Endometrial microvascular endothelial cells (primary cell): ENCODE measurements around the gene SLC18A3. TPM values are rescaled to one million over a fixed set of nuclear protein-coding genes. Genes with fewer than 3 reads are reported as not detected.

ENCODE experiments used
- in situ Hi-C: cut with HindIII; loops from 2 replicates; pipeline ENCODE4 v1.10.0; 2017; ENCODE audit warnings: low sequenced_read_pairs, low pct_unique_long_range_greater_than_20kb; ENCODE audit errors: inconsistent ontology term
- total RNA-seq: library from RNA; depleted of rRNA; stranded (reverse); fragments of >200 nt; gene quantifications from one replicate; pipeline ENCODE4 v1.2.3, GENCODE V29; 2015; ENCODE audit errors: inconsistent ontology term

The SLC18A3 gene
- not detected for total RNA-seq

DNA sequence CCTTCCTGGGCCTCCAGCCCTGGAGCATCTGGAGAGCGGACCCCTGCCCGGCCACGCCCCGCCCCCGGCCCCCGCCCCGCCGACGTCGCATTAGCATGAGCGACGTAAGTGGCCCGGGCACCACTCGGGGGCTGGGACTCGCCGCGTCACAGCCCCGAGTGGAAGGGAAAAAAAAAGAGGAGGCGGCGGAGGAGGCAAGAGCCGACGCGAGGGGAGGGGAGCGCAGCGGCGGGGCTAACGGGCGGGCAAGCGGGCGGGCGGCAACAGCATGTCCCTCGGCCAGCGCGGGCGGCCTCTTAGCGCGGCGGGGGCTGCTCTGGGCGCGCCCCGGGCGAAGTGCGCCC is at the start of gene SLC18A3:
Gene SLC18A3, plus strand, starts transcription at position 197 of the 344 bp plus-strand sequence. CDS start 431 bp downstream, outside the sequence.
- in situ Hi-C loops = no loop called here

DNA sequence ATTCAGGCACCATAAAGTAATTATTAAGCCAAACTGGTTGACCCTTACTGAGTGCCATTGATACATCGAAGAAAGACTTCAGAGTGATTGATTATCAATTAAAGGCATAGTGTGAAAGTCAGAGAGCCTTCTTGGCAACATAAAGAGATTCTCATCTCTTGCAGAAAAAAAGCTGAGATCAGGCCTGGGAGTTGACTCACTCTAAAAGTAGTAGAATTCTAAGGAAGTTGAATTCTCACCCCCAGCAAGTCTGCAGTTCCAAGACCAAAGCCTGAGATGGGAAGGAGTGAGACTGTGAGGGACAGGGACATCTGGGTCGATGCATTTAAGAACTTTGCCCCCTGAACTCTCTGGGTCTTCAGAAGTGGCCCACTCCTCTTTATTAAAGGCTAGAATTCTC is 49.6 kb upstream of the SLC18A3 start:
- in situ Hi-C loops = no loop called here

DNA sequence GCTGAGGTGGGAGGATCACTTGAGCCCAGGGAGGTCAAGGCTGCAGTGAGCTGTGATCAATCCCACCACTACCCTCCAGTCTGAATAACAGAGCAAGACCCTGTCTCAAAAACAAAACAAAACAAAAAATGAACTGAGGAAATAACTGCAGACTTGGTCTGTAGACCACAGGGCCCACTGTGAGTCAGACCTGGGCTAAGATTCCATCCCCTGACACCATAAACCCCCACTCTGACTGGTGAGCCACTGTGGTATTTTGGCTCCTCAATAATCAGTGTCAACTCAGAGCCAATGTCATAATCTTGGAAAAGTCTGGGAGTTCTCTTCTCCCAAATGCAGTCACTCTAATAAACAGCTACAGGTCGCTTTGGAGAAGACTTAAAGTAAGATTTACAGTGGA is 47.2 kb upstream of the SLC18A3 start:
- in situ Hi-C loops = no loop called here

DNA sequence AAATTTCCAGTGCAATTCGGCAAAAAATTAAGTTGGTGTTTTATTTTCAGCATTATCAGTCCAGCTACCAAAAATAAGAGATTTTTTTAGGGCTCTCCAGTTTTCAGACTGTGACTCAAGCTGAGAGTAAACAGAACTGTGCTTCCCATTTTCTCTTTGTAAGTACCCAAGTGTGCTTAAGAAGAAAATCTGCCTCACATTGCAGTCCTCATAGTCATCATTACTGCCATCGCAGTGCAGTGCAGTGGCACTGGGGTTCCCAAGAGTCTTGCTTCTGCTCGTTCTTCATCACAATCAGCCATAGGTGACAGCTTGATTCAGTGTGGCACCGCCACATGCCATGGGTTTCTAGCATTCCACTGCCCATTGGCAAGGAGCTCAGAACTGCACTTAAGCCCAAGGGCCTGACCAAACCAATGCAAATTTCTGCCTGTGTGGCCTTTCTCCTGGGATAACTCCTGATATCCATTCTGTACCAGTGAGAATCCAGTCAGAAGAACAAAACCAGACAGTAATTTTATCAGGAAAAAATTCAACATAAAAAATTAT is 45.6 kb upstream of the SLC18A3 start:
- in situ Hi-C loops = no loop called here

DNA sequence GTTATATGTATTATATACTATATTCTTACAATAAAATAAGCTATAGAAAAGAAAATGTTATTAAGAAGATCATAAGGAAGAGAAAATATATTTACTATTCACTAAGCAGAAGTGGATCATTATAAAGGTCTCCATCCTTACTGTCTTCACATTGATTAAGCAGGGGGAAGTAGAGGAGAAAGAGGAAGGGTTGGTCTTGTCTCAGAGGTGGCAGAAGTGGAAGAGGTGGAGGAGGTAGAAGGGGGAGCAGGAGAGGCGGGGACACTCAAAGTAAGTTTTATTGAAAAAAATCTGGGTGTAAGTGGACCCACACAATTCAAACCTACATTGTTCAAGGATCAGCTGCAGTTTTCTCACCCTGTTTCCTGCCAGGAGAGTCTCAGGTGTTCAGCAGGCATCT is 42.3 kb upstream of the SLC18A3 start:
- in situ Hi-C loops = no loop called here

DNA sequence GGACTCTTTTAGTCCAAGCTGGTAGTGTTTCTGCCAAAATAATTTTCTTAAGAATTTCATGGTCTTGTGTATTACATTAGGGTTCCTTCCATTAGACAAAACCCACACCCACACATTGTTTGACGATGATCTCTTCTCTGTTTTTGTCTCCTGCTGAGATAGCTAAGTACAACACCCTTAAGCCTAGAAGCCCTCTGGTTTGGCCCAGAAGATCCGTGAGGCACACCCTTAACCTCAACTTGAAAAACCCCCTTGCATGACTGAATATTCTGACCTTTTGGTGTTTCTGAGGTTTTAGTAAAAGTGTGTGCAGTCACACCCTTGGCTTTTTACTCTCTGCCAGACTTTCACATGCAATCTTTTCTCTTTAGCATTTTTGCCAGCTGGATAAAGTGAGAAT is 41.9 kb upstream of the SLC18A3 start:
- in situ Hi-C loops = no loop called here

DNA sequence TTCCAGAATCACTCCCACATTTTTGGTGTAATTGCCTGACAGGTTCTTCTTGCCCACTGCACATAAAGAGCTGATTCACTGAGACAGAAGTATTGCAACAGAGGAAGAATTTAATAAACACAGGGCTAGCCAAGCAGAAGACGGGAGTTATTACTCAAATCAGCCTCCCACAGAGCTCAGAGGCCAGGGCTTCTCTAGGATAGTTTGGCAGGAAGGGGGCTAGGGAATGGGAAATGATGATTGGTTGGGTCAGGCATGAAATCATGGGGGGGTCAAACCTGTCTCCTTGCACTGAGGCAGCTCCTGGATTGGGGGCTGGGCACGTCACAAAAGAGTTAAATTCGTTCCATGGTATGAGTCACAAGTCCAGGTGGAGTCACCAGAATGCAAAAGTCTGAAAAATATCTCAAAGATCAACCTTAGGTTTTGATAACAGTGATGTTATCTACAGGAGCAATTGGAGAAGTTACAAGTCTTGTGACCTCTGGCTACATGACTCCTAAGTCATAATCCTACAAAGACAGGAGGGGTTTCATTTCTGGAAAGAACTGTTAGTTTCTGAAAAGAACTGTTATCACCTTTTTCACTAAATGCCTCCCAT is 41.0 kb upstream of the SLC18A3 start:
- in situ Hi-C loops = no loop called here

DNA sequence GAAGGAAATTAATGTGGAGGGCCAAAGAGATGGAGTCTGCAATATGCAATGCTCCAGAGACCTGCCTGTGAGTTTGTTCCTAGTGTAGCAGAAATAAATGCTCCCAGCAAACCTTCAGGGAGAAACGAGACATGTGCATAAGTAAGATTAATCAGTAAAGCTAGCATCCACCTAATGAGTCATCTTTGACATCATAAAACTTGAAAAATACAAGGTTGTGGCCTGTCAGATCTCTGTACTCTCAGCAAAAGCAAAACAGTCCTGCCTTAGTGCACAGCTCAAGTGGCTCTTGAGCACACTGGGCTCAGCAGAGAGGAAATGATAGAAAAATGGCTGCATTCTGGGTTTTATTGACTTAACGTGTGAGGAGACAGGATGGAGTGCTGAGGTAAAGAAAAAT is 38.7 kb upstream of the SLC18A3 start:
- in situ Hi-C loops = no loop called here

DNA sequence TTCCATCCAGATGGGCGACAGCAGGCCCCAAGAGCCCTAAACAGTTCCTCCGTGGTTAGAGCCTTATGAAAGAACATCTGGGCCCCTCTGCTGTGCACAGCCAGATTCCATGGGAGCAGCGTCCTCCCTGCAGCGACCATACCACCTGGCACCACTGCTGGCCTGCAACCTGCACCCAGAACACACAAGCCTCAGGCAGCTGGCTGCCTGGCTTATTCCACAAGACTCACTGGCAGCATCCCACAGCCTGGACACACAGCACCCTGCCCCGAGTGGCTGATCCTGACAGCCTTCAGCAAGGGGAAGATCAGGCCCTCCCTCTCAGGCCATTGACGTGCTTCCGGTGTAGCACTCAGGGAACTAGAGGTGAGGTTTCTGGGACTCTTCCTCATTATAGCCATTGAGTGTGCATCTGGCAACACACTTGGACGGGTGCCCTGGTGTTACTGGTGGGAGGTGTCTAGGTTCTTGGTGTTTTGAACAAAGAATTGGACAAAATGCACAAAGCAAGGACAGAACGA is 37.5 kb upstream of the SLC18A3 start:
- in situ Hi-C loops = no loop called here

DNA sequence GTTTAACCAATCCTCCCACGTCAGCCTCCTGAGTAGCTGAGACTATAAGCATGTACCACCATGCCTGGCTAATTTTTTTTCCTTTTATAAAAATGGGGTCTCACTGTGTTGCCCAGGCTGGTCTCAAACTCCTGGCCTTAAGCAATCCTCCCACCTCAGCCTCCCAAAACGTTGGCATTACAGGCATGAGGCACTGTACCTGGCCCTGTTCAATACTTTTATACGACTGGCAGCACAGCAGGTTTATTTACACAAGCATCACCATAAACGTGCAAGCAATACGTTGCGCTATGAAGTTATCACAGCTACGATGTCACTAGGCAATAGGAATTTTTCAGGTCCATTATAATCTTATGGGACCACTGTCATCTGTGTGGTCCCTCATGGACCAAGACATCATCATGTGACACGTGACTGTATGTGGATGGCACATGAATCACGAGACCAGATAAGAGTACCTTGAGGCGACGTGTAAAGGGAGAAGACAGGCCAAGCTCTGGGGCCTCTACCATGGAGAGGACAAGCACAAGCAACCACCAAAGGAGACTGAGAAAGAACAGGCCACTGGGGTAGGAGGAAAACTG is 34.5 kb upstream of the SLC18A3 start:
- in situ Hi-C loops = no loop called here

DNA sequence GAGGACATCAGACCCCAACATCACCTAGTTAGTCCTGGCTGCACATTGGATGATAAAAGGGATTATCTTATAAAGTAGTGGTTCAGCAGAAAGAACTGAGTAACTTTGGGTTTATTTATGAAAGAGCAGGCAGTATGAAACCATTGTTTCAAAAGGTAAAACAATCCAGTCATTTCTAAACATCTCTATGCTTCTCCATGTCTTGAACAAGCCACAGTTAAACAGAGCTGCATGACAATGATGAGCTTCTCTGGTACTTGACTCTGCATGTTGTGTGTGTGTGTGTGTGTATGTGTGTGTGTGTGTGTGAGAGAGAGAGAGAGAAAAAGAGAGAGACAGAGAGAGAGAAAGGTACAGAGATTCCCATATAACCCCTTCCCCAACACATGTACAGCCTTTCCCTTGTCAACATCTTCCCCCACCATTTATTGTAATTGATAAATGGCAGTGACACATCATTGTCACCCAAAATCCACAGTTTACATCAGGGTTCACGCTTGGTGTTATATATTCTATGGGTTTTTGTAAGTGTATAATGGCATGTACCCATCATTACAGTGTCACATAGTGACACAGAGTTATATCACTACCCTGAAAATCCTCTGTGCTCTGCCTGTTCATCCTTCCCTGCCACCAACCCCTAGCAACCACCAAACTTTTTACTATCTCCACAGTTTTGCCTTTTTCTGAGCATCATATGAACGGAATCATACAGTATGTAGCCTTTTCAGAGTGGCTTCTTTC is 32.8 kb upstream of the SLC18A3 start:
- in situ Hi-C loops = no loop called here

DNA sequence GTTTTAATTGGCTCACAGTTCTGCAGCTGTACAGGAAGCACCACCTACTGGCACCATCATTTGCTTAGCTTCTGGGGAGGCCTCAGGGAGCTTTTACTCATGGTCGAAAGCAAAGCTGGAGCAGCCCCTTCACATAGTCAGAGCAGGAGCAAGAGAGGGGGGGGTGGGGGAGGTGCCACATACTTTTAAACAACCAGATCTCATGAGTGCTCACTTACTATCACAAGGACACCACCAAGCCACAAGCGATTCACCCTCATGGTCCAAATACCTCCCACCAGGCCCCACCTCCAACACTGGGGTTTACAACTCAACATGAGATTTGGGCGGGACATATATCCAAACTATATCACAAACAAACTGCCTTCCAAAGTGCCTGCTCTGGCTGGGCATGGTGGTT is 31.7 kb upstream of the SLC18A3 start:
- in situ Hi-C loops = no loop called here

DNA sequence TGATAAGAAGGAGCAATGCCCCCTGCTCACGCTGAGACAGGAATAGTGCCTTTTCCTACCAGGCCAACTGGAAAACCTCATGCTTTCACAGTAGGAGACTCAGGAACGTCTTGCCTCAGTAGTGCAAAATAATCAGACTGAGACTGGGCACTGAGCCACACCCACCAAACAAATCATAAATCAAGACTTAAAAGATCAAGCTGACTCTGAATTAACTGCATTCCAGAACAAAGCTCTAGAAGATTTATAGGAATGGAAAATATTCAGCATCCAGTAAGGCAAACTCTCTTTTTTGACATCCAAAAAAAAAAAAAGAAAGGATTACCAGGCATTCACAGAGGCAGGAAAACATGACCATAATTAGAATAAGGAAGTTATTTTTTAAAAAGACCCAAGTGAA is 30.5 kb upstream of the SLC18A3 start:
- in situ Hi-C loops = no loop called here

DNA sequence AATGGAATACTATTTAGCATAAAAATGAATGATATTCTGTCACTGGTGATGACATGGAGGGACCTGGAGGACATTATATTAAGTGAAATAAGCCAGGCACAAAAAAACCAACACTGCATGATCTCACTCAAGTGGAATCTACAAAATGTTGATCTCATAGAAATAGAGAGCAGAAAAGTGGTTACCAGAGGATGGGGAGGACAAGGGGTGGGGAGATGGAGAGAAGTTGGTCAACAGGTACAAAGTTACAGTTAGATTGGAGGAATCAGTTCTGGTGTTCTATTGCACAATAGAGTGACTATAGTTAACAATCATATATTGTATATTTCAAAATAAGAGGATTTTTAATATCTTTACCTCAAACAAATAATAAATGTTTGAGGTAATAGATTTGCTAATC is 24.7 kb upstream of the SLC18A3 start:
- in situ Hi-C loops = no loop called here

DNA sequence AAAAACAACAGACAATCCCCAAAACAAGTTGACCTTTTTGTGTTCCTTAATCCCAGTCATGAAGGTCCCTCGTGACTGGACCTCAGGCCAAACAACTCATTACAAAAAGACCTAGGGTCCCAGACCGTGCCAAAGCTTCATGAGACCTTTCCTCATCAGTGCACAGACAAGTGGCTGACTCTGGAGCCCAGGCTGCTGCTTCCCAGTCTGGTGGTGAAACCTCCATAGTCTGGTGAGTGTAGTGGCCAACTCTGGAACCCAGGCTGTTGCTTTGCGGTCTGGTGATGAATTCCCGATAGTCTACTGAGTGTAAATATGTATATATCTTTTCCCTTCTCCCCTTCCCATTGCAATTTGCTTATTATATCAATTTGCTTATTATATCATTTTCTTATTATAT is 22.1 kb upstream of the SLC18A3 start:
- in situ Hi-C loops = no loop called here

DNA sequence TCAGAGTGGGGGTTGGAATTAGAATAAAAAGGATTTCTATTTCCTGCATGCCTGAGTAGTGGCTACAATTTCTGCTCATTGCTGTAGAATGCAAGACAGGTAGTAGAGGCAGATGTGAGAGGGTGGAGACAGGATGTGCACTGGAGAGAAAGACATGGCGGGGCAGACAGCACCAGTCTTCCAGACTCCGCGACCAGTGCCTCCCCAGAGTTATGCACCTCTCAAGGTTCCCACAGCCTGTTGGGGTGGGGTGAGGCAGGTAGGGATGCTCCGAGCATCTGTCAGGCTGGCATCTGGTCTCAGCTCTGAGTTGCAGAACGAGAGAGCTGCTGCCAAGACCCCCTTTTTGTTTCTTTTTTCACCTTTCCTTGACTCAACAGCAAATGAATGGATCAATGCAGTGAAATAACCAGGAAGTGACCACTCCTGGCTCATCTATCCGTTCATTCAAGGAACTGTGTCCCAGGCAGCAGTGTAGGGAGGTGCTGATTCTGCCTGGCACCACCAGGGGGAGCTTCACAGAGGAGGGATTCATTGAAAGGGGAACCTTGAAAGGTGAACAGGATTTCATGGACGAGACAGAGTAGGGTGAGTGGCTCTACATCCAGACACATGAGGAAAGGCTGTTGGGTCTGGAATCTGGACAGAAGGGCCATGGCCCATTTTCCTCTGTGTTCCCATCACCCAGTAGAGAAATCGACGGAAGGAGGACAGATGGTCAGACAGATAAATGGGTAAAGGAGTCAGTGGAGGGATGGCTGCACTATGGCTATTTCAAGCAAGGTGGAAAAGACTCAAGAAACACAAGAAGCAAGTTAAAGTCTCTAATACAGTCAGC is 17.2 kb upstream of the SLC18A3 start:
- in situ Hi-C loops = no loop called here

DNA sequence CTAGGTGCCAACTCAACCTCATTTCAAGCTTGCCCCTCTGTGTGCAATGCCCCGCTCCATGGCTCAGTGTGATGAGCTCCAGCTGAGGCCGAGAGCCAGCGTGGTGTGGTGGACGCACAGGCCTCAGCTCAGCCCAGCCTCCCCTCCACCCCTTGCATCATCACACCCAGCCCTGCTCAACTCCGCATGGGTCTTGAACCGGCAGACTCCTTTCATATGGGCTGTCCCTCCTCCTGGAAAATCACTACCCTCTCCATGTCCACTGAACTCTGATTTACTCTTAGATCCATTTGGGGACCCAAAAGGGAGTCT is 16.6 kb upstream of the SLC18A3 start:
- in situ Hi-C loops = no loop called here

DNA sequence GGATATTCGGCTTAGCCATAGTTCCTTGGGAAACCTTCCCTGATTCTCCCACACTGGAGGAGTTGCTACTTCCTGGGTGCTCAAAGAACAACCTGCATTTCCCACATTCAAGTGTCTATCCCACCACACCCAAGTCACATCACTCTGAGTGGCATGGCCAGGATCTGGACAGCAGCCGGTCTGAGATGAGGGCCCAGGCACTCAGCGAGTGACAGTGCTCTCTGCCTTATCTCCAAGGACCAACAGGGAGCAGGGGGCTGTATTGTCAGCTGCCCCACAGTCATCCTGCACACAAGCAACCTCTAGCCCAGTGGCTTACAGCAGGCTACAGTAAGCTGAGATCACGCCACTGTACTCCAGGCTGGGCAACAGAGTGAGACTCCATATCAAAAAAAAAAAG is 16.1 kb upstream of the SLC18A3 start:
- in situ Hi-C loops = no loop called here

DNA sequence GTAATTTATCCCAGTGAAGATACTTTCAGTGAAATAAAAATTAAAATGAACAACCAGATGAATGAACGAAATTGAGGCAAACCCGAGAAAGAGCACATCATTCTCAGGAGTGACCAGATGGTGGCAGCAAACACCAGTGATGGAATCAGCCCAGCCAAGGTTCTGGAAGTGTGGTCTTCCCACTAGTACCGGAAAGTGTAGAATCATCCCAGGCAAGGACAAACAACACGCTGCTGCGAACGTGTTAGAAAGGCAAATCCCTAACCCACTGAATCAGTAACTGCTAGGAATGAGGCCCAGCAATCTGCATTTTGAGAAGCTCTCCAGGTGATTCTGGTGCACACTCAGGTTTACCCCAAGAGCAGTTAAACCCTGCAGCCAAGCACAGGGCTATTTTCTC is 15.5 kb upstream of the SLC18A3 start:
- in situ Hi-C loops = no loop called here
